IPS-11a (cell line): ENCODE data around the gene ADAM15.

ENCODE experiments used
- H3K4me3 ChIP-seq: one replicate; pipeline ENCODE4 v1.5.1; 2013; ENCODE audit warnings: low read depth, low read length, control low read depth

ADAM15 gene

GRCh38 chr1:155110381-155110780 lies 59.3 kb downstream of the ADAM15 start:
- no peak overlapping the region for H3K4me3 ChIP-seq

GRCh38 chr1:155110826-155111225 lies 59.7 kb downstream of the ADAM15 start:
- H3K4me3 ChIP-seq: no peak overlapping the region
